Hepatocyte (in vitro differentiated cells): ENCODE measurements around the gene GSS. TPM values are rescaled to one million over a fixed set of nuclear protein-coding genes. Genes with fewer than 3 reads are reported as not detected.

Source experiments
- DNase-seq: peaks from one replicate; pipeline ENCODE4 v3.0.0-alpha.2; 2016; ENCODE audit warnings: low spot score
- H2AFZ ChIP-seq: fragments of 200-600 bp; sonication (generic); 2 replicates; pipeline ENCODE4 v1.6.0; 2016; ENCODE audit warnings: antibody characterized with exemption, mild to moderate bottlenecking
- H3K27ac ChIP-seq: fragments of 200-600 bp; sonication (generic); 2 replicates; pipeline ENCODE4 v1.5.1; 2016; ENCODE audit warnings: mild to moderate bottlenecking
- H3K27me3 ChIP-seq: fragments of 200-600 bp; sonication (generic); 2 replicates; pipeline ENCODE4 v1.6.1; 2016
- H3K36me3 ChIP-seq: fragments of 200-600 bp; sonication (generic); replicated peaks from 2 replicates; pipeline ENCODE4 v1.5.1; 2016; ENCODE audit warnings: low read depth; ENCODE audit not compliant: insufficient read depth
- H3K4me1 ChIP-seq: fragments of 200-600 bp; sonication (generic); 2 replicates; pipeline ENCODE4 v1.5.1; 2016; ENCODE audit warnings: mild to moderate bottlenecking, moderate library complexity; ENCODE audit not compliant: insufficient read depth
- H3K4me2 ChIP-seq: fragments of 200-600 bp; sonication (generic); 2 replicates; pipeline ENCODE4 v1.6.0; 2016
- H3K4me3 ChIP-seq: fragments of 200-600 bp; sonication (generic); 2 replicates; pipeline ENCODE4 v1.5.1; 2016; ENCODE audit warnings: mild to moderate bottlenecking
- H3K79me2 ChIP-seq: fragments of 200-600 bp; sonication (generic); 2 replicates; pipeline ENCODE4 v1.6.0; 2017; ENCODE audit warnings: mild to moderate bottlenecking
- H3K9me2 ChIP-seq: fragments of 200-600 bp; sonication (generic); replicated peaks from 2 replicates; pipeline ENCODE4 v1.6.0; 2017; ENCODE audit warnings: mild to moderate bottlenecking; ENCODE audit not compliant: insufficient read depth
- H3K9me3 ChIP-seq: fragments of 200-600 bp; sonication (generic); 2 replicates; pipeline ENCODE4 v1.5.1; 2016; ENCODE audit warnings: low read depth, mild to moderate bottlenecking
- H4K20me1 ChIP-seq: fragments of 200-600 bp; sonication (generic); 2 replicates; pipeline ENCODE4 v1.6.0; 2016; ENCODE audit warnings: mild to moderate bottlenecking; ENCODE audit not compliant: insufficient read depth, poor library complexity, severe bottlenecking
- CTCF ChIP-seq: fragments of 200-600 bp; sonication (generic); IDR thresholded peaks from 2 replicates; pipeline ENCODE4 v1.5.1; 2016; ENCODE audit warnings: antibody characterized with exemption, mild to moderate bottlenecking; ENCODE audit not compliant: poor library complexity
- EZH2 ChIP-seq: fragments of 200-600 bp; sonication (generic); IDR thresholded peaks from 2 replicates; pipeline ENCODE4 v1.6.1; 2016; ENCODE audit warnings: antibody characterized with exemption, mild to moderate bottlenecking, borderline replicate concordance
- EZH2phosphoT487 ChIP-seq: fragments of 200-600 bp; sonication (generic); IDR thresholded peaks from one replicate; pipeline ENCODE4 v1.6.1; 2018; ENCODE audit warnings: antibody characterized with exemption, mild to moderate bottlenecking, low read depth, moderate library complexity; ENCODE audit not compliant: unreplicated experiment, severe bottlenecking
- WGBS: methylation state at CpG from one replicate; pipeline ENCODE4 v1.1.6; 2016; ENCODE audit warnings: low lambda C conversion rate; ENCODE audit errors: missing lambda C conversion rate; 5-methylcytosine and 5-hydroxymethylcytosine counted together
- polyA plus RNA-seq: library from polyadenylated mRNA; unstranded; fragments of >200 nt; fragmentation: Nextera tagmentation; extraction: Ambion mirVana; gene quantifications from 2 replicates; pipeline ENCODE4 v1.2.1, GENCODE V29; 2016
- total RNA-seq: library from RNA; depleted of rRNA; stranded (reverse); fragments of >200 nt; gene quantifications from 2 replicates; pipeline ENCODE4 v1.2.3, GENCODE V29; 2014

GSS gene
- total and polyA plus RNA-seq, 2 experiments from 2014 or later, result 45.2 to 46.2 TPM

GRCh38 chr20:34995192-34995591 lies 39.6 kb upstream of the GSS start:
- DNase-seq, result no peak
- Histone ChIP-seq H3K9me3 (no peaks in the 10 kb centered on the region), H3K4me1 (no peaks in the 10 kb centered on the region), H3K4me3 (no peak overlapping the region), H3K9me2 (no peaks in the 10 kb centered on the region), H3K27me3 (no peaks in the 10 kb centered on the region), H2AFZ (no peak overlapping the region), H3K4me2 (no peak overlapping the region), H4K20me1 (no peaks in the 10 kb centered on the region), H3K27ac (no peak overlapping the region), H3K36me3 (no peaks in the 10 kb centered on the region), H3K79me2 (no peaks in the 10 kb centered on the region)
- TF ChIP-seq EZH2 (no peak), CTCF (no peak), EZH2phosphoT487 (no peak)
- 97% methylated on average over 14 of the region's 14 CpGs for WGBS

DNA sequence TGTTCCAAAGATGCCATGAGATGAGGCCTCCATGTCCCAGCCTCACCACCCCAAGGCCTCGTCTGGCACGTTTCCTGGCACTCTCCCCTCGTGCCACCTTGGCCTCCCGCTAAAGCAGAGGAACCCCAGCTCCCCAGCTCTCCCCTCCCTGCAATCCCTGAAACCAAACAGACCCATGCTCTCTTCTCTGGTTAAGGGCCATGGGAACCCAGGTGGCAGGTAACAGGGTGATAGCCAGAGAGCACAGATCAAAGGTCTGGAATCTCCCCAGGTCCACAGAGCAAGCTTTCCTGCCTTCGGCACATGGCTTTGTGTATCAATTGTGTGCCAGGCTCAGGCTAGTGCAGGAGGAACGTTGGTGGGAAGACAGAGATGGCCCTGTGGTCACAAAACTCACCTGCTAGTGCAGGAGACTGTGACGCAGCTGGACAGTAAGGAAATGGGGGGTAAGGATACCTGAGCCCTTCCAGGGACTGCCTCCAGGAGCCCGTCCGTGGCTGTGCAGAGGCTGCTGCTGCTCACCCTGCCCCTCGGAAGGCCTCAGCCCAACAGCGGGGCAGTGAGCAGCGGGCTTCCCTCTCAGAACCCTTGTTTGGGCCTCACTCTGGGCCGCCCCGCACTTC lies 39.0 kb upstream of the GSS start:
- TF ChIP-seq CTCF (no peak), EZH2phosphoT487 (no peak), EZH2 (no peak)
- Histone ChIP-seq H2AFZ (no peak overlapping the region), H3K27ac (no peak overlapping the region), H3K4me3 (no peak overlapping the region), H3K79me2 (no peaks in the 10 kb centered on the region), H3K27me3 (no peaks in the 10 kb centered on the region), H3K36me3 (no peaks in the 10 kb centered on the region), H4K20me1 (no peaks in the 10 kb centered on the region), H3K4me2 (no peak overlapping the region), H3K9me2 (no peaks in the 10 kb centered on the region), H3K4me1 (no peaks in the 10 kb centered on the region), H3K9me3 (no peaks in the 10 kb centered on the region)
- no peak for DNase-seq
- 93% methylated on average over 14 of the region's 14 CpGs for WGBS

GRCh38 chr20:34993941-34994508 lies 38.4 kb upstream of the GSS start:
- H3K27me3 ChIP-seq, result no peaks in the 10 kb centered on the region
- DNase-seq, result no peak
- H3K27ac ChIP-seq, result no peak overlapping the region
- no peaks in the 10 kb centered on the region for H3K9me2 ChIP-seq
- no peak overlapping the region for H2AFZ ChIP-seq
- H3K4me2 ChIP-seq, result no peak overlapping the region
- H3K9me3 ChIP-seq, result no peaks in the 10 kb centered on the region
- H3K36me3 ChIP-seq, result no peaks in the 10 kb centered on the region
- H4K20me1 ChIP-seq, result no peaks in the 10 kb centered on the region
- TF ChIP-seq EZH2phosphoT487 (no peak), CTCF (no peak), EZH2 (no peak)
- H3K4me1 ChIP-seq, result no peaks in the 10 kb centered on the region
- H3K4me3 ChIP-seq, result no peak overlapping the region
- 97% methylated on average over 22 of the region's 22 CpGs for WGBS
- H3K79me2 ChIP-seq, result no peaks in the 10 kb centered on the region
